Body of pancreas (tissue), 4 donors: ENCODE results near the gene APBA1. TPM values are rescaled to one million over a fixed set of nuclear protein-coding genes. Genes with fewer than 3 reads are reported as not detected.

ENCODE experiments used
- ATAC-seq: fragments of 150-250 bp; one replicate; pipeline ENCODE4 v1.9.1; 2016
- DNase-seq, 4 donors: peaks; one replicate each; pipeline ENCODE4 v3.0.0-alpha.2; 2019
- H3K27ac ChIP-seq, 4 donors: fragments of 200-600 bp; sonication (generic); 1 replicate in 3 of 4; 2 replicates in 1 of 4; pipeline versions ENCODE4 v1.5.1 to v1.6.1; 2016 to 2019; ENCODE audit warnings: mild to moderate bottlenecking in 1 of 4, mixed read lengths in 1 of 4, moderate library complexity in 1 of 4
- H3K27me3 ChIP-seq, 2 donors: fragments of 200-600 bp; sonication (generic); one replicate each; pipeline ENCODE4 v1.6.0; 2016; ENCODE audit warnings: mild to moderate bottlenecking in 1 of 2
- H3K36me3 ChIP-seq, 2 donors: fragments of 200-600 bp; sonication (generic); replicated peaks in 1 of 2; 2 replicates each; pipeline ENCODE4 v1.5.1; 2016; ENCODE audit warnings: low read depth in 2 of 2; ENCODE audit not compliant: insufficient read depth in 1 of 2
- H3K4me1 ChIP-seq: fragments of 200-600 bp; sonication (generic); one replicate; pipeline ENCODE4 v1.6.0; 2016
- H3K4me3 ChIP-seq, 2 donors: fragments of 200-600 bp; sonication (generic); 1 replicate in 1 of 2; 2 replicates in 1 of 2; pipeline ENCODE4 v1.5.1; 2016 to 2019
- H3K9me3 ChIP-seq, 3 donors: fragments of 200-600 bp; sonication (generic); 1 replicate in 2 of 3; 2 replicates in 1 of 3; pipeline ENCODE4 v1.5.1; 2016
- POLR2A ChIP-seq, 3 donors: fragments of 450-650 bp; IDR thresholded peaks; one replicate each; pipeline ENCODE4 v1.6.1; 2016; ENCODE audit warnings: antibody characterized with exemption in 3 of 3, mild to moderate bottlenecking in 2 of 3
- WGBS, 2 donors: methylation state at CpG; one replicate each; pipeline ENCODE4 v1.1.5; 2017; 5-methylcytosine and 5-hydroxymethylcytosine counted together
- intact Hi-C: fragments of 100-400 bp; cut with DNase I; formaldehyde crosslinking; loops from one replicate; pipeline ENCODE4 v1.15.1; 2023
- total RNA-seq, 2 donors: library from RNA; depleted of rRNA; stranded (reverse); fragments of >200 nt; gene quantifications; one replicate each; pipeline ENCODE4 v1.1.0, GENCODE V29; 2016
- TF ChIP-seq, protein P1 (sequence below), 7 experiments: fragments of 450-650 bp in 4 of 7; fragments of 200-600 bp in 3 of 7; sonication (generic) in 3 of 7; IDR thresholded peaks; one replicate each; pipeline ENCODE4 v1.5.1; 2016 to 2019; ENCODE audit warnings: antibody characterized with exemption in 7 of 7

APBA1 gene
- total RNA-seq, 2 donors from 2014 or later: 3.3 to 3.6 TPM

DNA sequence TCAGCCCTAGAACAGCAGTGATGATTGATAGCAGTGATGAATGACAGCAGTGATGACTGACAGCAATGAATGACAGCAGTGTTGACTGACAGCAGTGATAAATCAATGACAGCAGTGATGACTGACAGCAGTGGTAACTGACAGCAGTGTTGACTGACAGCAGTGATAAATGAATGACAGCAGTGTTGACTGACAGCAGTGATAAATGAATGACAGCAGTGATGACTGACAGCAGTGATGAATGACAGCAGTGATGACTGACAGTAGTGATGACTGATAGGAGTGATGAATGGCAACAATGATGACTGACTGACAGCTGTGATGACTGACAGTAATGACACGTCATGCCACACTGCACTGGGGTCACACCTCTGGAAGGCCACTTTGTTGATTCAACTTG, 240.4 kb downstream of the APBA1 start:
- WGBS, 2 donors: 72 to 100% methylated on average over 1 of the region's 1 CpG

DNA sequence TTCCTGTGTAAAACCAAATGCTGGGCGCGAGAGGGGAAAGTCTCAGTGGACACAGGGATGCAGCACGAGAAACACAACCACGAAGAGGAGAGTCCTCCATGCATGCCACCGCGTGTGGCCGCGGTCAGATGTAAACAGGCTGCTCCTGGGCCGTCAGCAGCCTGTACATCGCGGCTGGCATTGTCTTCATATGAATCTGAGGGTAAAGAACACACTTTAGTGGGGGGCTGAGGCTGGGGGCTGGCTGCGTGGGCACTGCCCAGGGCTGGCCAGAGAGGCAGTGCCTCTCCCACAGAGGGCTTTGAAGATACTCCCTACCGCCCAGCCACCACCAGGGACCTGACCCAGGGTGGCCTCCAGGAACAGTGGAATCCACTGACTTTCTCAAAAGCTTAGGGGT, 241.0 kb downstream of the APBA1 start:
- no peaks in the 10 kb centered on the region for H3K27me3 ChIP-seq
- intact Hi-C loops: no loop called here
- no peaks in the 10 kb centered on the region for H3K9me3 ChIP-seq
- WGBS, 2 donors: 92 to 93% methylated on average over 10 to 13 of the region's 13 CpGs
- TF ChIP-seq, protein P1, sequence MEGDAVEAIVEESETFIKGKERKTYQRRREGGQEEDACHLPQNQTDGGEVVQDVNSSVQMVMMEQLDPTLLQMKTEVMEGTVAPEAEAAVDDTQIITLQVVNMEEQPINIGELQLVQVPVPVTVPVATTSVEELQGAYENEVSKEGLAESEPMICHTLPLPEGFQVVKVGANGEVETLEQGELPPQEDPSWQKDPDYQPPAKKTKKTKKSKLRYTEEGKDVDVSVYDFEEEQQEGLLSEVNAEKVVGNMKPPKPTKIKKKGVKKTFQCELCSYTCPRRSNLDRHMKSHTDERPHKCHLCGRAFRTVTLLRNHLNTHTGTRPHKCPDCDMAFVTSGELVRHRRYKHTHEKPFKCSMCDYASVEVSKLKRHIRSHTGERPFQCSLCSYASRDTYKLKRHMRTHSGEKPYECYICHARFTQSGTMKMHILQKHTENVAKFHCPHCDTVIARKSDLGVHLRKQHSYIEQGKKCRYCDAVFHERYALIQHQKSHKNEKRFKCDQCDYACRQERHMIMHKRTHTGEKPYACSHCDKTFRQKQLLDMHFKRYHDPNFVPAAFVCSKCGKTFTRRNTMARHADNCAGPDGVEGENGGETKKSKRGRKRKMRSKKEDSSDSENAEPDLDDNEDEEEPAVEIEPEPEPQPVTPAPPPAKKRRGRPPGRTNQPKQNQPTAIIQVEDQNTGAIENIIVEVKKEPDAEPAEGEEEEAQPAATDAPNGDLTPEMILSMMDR (IDR thresholded peaks at IDR 0.05): no peak
- no peak for TF ChIP-seq POLR2A (IDR thresholded peaks at IDR 0.05)
- H3K4me1 ChIP-seq: no peaks in the 10 kb centered on the region
- ATAC-seq (no peak), DNase-seq (no peak)
- no peaks in the 10 kb centered on the region for H3K36me3 ChIP-seq
- no peak overlapping the region for H3K27ac ChIP-seq
- H3K4me3 ChIP-seq: no peak overlapping the region

More for the DNA sequence above, 240.4 kb downstream of the APBA1 start:
- no peak for TF ChIP-seq POLR2A (IDR thresholded peaks at IDR 0.05)
- TF ChIP-seq, protein P1 (IDR thresholded peaks at IDR 0.05): no peak
- Histone ChIP-seq H3K4me3 (no peak overlapping the region), H3K27ac (no peak overlapping the region), H3K4me1 (no peaks in the 10 kb centered on the region), H3K9me3 (no peaks in the 10 kb centered on the region), H3K36me3 (no peaks in the 10 kb centered on the region), H3K27me3 (no peaks in the 10 kb centered on the region)
- DNase-seq: no peak
- ATAC-seq: no peak
- intact Hi-C loops: no loop called here

DNA sequence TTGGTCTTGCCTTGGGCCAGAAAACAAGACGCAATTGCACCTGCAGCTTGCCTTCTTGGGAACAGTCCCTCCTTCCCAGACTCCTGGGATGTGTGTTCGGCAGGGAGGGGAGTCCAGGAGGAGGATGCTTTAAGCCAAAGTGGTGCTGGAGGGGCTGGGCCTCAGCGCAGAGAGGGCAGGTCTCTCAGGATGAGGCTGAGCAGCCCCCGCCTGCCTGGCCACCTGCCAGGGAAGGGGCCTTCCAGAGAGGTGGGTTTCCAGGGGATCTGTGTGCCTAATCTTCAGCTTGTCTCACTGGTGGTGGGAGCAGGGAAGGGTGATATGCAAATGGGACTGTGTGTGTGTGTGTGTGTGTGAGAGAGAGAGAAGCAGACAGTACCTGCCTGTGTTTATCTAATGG, 242.0 kb downstream of the APBA1 start:
- intact Hi-C loops: no loop called here
- DNase-seq: no peak

DNA sequence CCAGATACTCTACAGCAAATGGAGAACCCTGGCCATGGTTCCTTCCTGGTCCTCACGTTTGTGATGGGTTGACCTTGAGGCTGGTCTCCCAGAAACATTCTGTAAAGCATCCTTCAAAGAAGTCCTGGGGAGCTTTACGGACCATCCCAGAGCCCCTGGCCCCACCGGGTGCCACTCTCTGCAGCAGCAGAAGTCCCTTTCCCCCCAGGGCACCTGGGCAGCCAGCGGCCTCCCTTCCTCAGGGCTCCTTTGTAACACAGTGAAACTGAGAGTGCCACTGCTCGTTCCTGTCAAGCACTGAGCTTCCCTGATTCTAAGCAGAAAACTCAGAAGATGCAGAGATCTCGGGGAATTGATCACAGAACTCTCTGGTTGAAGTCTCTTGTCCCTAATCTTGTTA, 242.9 kb downstream of the APBA1 start:
- ATAC-seq: no peak
- no peak for DNase-seq
- intact Hi-C loops: no loop called here
- TF ChIP-seq, protein P1 (IDR thresholded peaks at IDR 0.05): no peak
- no peak for TF ChIP-seq POLR2A (IDR thresholded peaks at IDR 0.05)
- Histone ChIP-seq H3K4me1 (no peaks in the 10 kb centered on the region), H3K27ac (no peak overlapping the region), H3K27me3 (no peaks in the 10 kb centered on the region), H3K9me3 (no peaks in the 10 kb centered on the region), H3K36me3 (no peaks in the 10 kb centered on the region), H3K4me3 (no peak overlapping the region)
- WGBS, 2 donors: 71 to 77% methylated on average over 5 to 6 of the region's 6 CpGs

More for the DNA sequence above, 242.0 kb downstream of the APBA1 start:
- Histone ChIP-seq H3K4me3 (no peak overlapping the region), H3K4me1 (no peaks in the 10 kb centered on the region), H3K27ac (no peak overlapping the region), H3K36me3 (no peaks in the 10 kb centered on the region), H3K9me3 (no peaks in the 10 kb centered on the region), H3K27me3 (no peaks in the 10 kb centered on the region)
- 84 to 86% methylated on average over 4 of the region's 4 CpGs for WGBS, 2 donors
- no peak for ATAC-seq
- TF ChIP-seq, protein P1 (IDR thresholded peaks at IDR 0.05): no peak
- TF ChIP-seq POLR2A (IDR thresholded peaks at IDR 0.05): no peak

DNA sequence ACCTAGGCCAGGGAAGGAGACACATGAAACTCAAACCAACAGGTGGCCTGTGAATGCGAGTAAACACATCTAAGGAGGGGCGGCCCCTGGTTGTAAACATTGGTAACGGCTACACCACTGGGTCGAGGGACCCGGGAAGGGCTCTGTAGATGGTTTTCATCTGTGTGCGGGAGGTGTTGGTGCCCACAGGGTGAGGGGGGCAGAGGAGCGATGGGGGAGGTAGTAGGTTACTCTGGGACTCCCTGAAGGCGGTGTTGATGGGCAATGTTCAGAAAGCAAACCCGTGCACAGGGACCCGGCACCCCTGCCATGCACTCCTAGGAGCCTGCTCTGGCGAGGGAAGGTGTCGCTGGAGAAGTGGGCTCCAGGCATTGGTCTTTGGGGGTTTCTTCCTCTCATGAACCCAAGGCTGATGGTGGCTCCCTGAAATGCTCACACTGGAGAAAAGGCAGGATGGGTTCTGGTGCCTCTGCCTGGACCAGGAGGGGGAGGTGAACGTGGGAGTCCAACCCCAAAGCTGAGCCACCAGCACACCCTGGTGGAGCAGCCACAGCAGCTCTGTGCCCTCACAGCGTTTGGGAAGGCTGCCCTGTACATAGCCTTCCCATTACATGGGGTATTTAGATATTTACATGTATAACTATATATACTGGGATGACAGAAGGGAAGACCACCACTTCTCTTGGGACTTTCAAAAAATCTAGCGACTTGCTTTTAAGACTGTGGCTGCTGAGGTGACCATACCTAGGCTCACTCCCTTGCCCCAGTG, 244.0 kb downstream of the APBA1 start:
- DNase-seq: no peak
- TF ChIP-seq, protein P1 (IDR thresholded peaks at IDR 0.05): no peak
- no peak for TF ChIP-seq POLR2A (IDR thresholded peaks at IDR 0.05)

More for the DNA sequence above, 244.0 kb downstream of the APBA1 start:
- Histone ChIP-seq H3K9me3 (no peaks in the 10 kb centered on the region), H3K27ac (no peak overlapping the region), H3K4me1 (no peaks in the 10 kb centered on the region), H3K27me3 (no peaks in the 10 kb centered on the region), H3K4me3 (no peak overlapping the region), H3K36me3 (no peaks in the 10 kb centered on the region)
- 86 to 89% methylated on average over 10 to 15 of the region's 15 CpGs for WGBS, 2 donors
- ATAC-seq: no peak
- intact Hi-C loops: no loop called here
